D721Med (cell line): ENCODE data around the gene FAM98C.

Experiments used
- DNase-seq: peaks from one replicate; pipeline ENCODE4 v3.0.0; 2011; ENCODE audit warnings: low spot score; ENCODE audit not compliant: insufficient read length
- FAIRE-seq: peaks from 2 replicates; lab custom pipeline; 2011; peaks lifted over from hg19 to GRCh38; lab: Jason Lieb, UNC
- TF ChIP-seq, protein P1 (sequence below): IDR thresholded peaks from 2 replicates; pipeline ENCODE4 v1.5.1; 2012; ENCODE audit warnings: mild to moderate bottlenecking, control low read depth; ENCODE audit not compliant: insufficient read depth; ENCODE audit errors: missing control alignments

The FAM98C gene

GRCh38 chr19:38373907-38374331 is 29.0 kb upstream of the FAM98C start:
- FAIRE-seq (no peak), DNase-seq (no peak)
- TF ChIP-seq, protein P1, sequence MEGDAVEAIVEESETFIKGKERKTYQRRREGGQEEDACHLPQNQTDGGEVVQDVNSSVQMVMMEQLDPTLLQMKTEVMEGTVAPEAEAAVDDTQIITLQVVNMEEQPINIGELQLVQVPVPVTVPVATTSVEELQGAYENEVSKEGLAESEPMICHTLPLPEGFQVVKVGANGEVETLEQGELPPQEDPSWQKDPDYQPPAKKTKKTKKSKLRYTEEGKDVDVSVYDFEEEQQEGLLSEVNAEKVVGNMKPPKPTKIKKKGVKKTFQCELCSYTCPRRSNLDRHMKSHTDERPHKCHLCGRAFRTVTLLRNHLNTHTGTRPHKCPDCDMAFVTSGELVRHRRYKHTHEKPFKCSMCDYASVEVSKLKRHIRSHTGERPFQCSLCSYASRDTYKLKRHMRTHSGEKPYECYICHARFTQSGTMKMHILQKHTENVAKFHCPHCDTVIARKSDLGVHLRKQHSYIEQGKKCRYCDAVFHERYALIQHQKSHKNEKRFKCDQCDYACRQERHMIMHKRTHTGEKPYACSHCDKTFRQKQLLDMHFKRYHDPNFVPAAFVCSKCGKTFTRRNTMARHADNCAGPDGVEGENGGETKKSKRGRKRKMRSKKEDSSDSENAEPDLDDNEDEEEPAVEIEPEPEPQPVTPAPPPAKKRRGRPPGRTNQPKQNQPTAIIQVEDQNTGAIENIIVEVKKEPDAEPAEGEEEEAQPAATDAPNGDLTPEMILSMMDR: no peak

GRCh38 chr19:38374332-38375097 is 28.4 kb upstream of the FAM98C start, which contains the start of gene PSMD8:
PSMD8 (plus strand) TSS chr19:38374571; CDS start chr19:38374602, 31 bp downstream.
- FAIRE-seq: peak; percentile 84
- TF ChIP-seq, protein P1: peak; percentile 29
- peak; percentile 96 for DNase-seq

DNA sequence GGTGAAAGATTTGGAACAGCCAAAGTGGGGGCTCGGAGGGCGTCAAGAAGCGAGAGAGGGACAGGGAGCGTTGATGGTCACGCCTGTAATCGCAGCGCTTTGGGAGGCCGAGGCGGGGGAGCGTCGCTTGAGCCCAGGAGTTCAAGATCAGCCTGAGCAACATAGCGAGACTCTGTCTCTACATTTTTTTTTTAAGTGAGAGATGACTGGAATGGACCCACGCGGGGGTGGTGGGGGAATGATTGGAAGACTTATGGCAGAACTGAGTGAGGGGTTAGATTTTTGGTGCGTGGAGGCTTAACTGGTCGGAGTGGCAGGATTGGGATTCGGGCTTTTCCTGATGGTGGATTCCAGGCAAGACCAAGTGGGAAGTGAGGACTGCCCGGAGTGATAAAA is 27.8 kb upstream of the FAM98C start:
- FAIRE-seq: no peak
- no peak for DNase-seq
- TF ChIP-seq, protein P1: no peak

GRCh38 chr19:38375748-38376147 is 27.1 kb upstream of the FAM98C start:
- TF ChIP-seq, protein P1: no peak
- FAIRE-seq: no peak

GRCh38 chr19:38376576-38376975 is 26.3 kb upstream of the FAM98C start:
- no peak for DNase-seq
- TF ChIP-seq, protein P1: no peak
- no peak for FAIRE-seq

More at GRCh38 chr19:38375748-38376147, 27.1 kb upstream of the FAM98C start:
- DNase-seq: no peak

GRCh38 chr19:38377052-38377451 is 25.8 kb upstream of the FAM98C start:
- no peak for FAIRE-seq
- TF ChIP-seq, protein P1: no peak
- no peak for DNase-seq

GRCh38 chr19:38378866-38379265 is 24.0 kb upstream of the FAM98C start:
- TF ChIP-seq, protein P1: no peak
- DNase-seq: no peak
- no peak for FAIRE-seq
